ENCODE results near the gene SPPL2C.

The SPPL2C gene

GRCh38 chr17:45834471-45835396 lies 9.9 kb upstream of the SPPL2C start:
- no peak for DNase-seq

GRCh38 chr17:45835481-45835880 lies 9.2 kb upstream of the SPPL2C start:
- DNase-seq: no peak

- no peak for DNase-seq
Measured at GRCh38 chr17:45836047-45837044, 8.3 kb upstream of the SPPL2C start.

- DNase-seq: no peak
Measured at GRCh38 chr17:45837187-45837586, 7.5 kb upstream of the SPPL2C start.

DNA sequence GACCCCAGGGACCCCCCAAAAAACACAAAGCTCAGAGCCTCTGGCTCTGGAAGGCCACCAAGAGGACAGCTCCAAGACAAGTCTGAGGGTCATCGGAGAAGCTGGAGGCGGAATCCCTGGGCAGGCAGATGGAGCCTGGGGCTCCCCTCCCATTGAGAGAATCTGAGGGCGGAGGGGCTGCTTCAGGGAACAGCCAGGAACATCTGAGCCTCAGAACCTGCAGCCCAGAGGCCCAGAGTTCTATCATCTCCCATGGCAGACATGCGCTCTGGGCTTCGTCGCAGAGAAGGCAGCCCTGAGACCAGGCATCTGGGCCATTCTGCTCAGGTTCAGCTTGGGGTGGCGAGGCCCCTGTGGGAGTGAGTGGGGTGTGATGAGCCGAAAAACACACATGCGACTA lies 7.1 kb upstream of the SPPL2C start:
- DNase-seq: no peak

- no peak for DNase-seq
Measured at GRCh38 chr17:45838751-45839295, 5.9 kb upstream of the SPPL2C start.

DNA sequence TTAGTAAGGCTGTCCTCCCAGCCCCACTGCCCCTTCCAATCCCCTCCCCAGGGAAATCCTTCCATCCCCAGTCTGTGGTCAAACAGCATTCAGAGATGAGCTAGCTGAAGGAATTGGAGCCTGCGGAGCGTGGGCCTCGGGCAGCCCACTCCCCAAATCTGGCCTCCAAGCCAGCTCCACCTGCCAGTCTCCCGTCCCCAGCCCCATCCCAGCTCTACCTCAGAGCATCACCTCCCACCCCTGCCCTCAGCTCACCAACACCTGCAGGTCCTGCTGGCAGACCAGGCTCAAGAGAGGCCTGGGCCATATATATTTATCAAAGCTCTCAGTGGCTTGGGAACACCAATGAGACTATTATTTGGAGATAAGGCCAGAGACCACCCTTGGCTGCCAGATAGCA lies 5.2 kb upstream of the SPPL2C start:
- DNase-seq: no peak

DNA sequence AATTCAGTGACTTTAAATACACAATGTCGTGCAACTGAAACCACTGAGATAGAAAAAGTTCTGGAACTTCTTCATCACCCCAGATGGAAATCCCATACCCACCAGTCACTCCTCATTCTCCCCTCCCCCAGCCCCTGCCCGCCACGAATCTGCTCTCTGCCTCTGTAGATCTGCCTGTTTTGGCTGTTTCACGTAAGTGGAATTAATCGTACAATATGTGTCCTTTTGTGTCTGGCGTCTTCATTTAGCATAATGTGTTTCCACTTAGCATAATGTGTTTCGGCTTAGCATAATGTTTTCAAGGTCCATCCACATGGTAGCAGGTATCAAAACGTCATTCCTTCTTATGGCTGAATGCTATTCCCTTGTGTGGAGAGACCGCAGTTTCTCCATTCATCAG lies 3.5 kb upstream of the SPPL2C start:
- DNase-seq: no peak

- DNase-seq: peak; percentile 60
Measured at GRCh38 chr17:45841883-45842525, 2.7 kb upstream of the SPPL2C start.

DNA sequence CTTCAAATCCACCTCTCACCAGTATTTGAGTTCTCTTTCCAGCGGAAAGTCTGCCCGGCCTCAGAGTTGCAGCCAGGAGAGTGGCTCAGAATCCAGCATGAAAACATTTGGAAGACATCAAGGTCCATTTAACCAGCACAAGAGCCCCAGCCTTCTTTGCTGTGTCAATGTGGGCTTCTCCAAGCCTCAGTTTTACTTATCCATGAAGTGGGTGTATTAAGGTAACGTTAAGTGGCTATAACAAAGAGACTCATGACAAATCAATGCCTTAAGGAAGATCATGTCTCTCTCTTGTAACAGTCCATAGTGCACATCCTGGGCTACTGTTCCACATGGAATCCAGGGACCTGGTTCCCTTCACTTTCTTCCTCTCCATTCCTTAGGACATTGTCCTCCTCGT lies 959 bp upstream of the SPPL2C start:
- DNase-seq: no peak

GRCh38 chr17:45845376-45846185 lies 900 bp downstream of the SPPL2C start:
- DNase-seq: no peak

GRCh38 chr17:45846223-45846622 lies 1.5 kb downstream of the SPPL2C start:
- no peak for DNase-seq

- no peak for DNase-seq
Measured at GRCh38 chr17:45846646-45847045, 2.0 kb downstream of the SPPL2C start.

DNA sequence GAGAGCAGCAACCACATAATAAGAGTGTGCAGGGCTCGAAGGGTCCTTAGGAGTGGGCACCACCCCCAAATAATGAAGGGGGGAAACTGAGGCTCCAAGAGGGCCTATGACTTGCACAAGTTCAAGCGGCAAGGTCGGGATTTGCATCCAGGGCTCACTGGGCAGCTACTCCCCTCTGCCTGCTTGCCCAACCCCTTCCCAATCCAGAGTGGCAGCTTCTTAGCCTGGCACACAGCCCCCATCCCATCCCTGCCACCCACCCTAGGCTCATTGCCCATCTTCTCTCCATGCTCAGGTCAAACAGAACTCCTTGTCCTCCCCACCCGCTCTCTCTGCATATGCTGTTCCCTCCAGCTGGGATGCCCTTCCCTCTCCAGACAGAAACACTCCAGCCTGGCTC lies 2.4 kb downstream of the SPPL2C start:
- no peak for DNase-seq

DNA sequence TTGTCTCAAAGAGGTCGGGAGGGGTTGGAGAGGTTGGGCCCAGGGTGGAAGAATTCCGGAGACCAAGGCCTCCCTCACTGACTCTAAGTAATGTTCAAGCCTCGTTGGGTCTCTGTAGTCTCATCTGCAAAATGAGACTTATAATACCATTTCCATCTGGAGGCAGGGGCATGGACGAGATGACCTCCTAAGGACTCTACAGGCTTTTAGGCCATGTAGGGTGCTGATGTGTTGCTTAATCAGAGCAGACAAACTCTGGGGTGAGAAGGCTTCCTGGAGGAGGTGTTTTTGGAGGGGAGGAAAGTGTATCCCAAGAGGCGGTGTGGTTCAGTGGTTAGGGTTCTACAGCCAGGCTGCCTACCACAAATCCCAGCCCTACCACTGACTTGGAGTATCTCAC lies 3.1 kb downstream of the SPPL2C start:
- no peak for DNase-seq

DNA sequence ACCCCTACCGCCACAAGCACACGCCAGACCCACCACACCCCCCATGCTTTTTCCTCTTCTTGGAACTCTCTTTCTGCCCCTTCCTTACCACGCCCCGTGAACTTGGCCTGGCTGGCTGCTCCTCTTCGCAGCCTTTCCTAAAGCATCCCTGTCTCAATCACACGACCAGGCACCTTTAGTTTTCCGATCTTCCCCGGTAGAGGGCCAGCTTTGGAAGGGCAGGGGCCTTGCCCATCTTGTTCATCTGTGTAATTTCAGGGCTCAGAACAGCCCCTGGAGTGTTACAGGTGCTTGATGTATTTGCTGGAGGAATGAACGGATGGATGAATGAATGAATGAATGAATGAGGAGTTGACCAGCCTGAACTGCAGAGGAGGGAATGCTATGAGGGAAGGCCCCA lies 3.7 kb downstream of the SPPL2C start:
- DNase-seq: no peak

- no peak for DNase-seq
Measured at GRCh38 chr17:45848868-45849535, 4.3 kb downstream of the SPPL2C start.

DNA sequence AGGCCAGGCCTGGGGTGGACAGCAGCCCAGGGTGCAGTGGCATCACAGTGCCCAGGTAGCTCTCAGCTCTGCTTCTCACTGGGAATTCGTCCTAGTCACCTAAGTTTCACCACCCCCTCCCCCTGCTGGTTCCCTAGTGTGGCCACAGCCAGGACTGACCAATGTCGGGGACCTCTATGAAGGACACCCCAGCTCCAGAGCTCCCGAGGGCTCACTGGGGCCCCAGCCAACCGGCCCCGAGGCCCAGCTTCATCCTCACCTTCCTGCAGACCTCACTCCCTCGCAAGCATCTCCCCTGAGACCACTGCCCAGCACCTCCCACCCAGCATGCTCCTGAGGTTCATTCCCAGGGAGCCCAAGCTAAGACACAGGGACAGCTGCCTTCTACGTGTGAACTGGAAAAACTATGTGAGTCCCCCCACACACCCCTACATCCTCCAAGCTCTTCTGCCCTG lies 4.9 kb downstream of the SPPL2C start:
- no peak for DNase-seq

DNA sequence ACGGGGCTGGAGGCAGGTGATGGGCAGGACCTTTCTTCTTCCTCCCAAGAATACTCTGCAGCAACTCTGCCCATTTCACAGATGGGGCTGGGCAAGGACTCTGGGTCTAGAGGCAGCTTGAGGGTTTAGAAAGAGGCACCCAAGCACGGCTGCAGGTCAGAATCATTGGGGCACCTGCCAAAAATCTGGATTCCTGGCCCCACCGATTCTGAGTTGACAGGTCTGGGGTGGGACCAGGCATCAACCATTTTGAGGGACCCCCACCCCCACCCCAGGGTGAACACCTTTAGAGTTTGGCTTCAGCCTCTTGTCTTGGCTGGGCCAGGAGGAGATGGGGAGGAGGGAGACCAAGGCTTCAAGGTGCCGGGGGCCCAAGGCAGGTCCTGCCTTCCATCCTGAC lies 5.3 kb downstream of the SPPL2C start:
- no peak for DNase-seq

DNA sequence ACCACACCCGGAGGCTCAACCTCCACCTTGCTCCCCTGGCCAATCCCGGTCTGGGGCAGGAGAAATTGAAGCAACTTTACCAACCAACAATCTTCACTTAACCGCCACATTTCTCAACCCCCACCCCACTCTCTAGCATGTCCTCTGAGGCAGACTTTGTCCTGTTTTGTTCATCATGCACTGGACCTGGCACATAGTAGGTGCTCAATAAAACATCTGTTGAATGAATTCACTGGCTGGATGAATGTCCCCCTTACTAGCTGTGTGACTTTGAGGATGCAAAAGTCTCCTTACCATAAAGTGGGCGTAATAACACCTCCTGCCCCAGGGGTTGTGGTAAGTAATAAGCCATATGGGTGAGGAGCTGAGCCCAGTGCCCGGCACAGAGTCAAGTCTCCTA lies 5.8 kb downstream of the SPPL2C start:
- no peak for DNase-seq

DNA sequence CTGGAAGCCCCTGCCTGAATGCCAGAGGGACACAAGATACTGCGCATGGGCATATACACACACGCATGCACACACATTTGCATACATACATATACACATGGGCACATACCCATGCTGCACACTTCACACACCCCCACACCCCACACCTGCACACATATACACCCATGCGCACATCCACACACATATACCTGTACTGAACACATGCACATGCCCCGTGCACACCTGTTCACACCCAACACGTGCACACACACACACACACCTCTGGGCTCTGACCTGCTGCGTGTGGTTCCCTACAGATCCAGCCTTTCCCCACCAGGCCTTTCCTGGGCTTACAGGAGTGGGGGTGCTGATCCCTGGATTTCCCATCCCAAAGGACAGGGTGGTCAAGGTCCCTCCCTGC lies 6.3 kb downstream of the SPPL2C start:
- DNase-seq: no peak
